Brain microvascular endothelial cell (primary cell): ENCODE measurements around the gene TACC2.
A peak's percentile ranks its signal among the peaks of the same experiment; 100 is the strongest.

Experiments
- DNase-seq: peaks from one replicate; pipeline ENCODE4 v3.0.0-alpha.2; 2020
- H3K27ac ChIP-seq: fragments of 250-450 bp; sonication (Bioruptor Pico); 2 replicates; pipeline ENCODE4 v1.5.1; 2020; ENCODE audit warnings: mild to moderate bottlenecking, moderate library complexity
- H3K27me3 ChIP-seq: fragments of 250-450 bp; sonication (Bioruptor Pico); replicated peaks from 2 replicates; pipeline ENCODE4 v1.5.1; 2020; ENCODE audit warnings: mild to moderate bottlenecking
- H3K36me3 ChIP-seq: fragments of 250-450 bp; sonication (Bioruptor Pico); replicated peaks from 2 replicates; pipeline ENCODE4 v1.5.1; 2020; ENCODE audit warnings: mild to moderate bottlenecking
- H3K4me3 ChIP-seq: 2 replicates; pipeline ENCODE4 v1.5.1; 2011; ENCODE audit warnings: low read depth, mild to moderate bottlenecking, control low read depth, low read length, moderate library complexity
- CTCF ChIP-seq: IDR thresholded peaks from 2 replicates; pipeline ENCODE4 v1.5.1; 2011; ENCODE audit warnings: low read depth, mild to moderate bottlenecking, moderate library complexity, low read length, control low read depth, inconsistent platforms; ENCODE audit errors: missing control alignments
- in situ Hi-C: cut with HindIII; loops from 2 replicates; pipeline ENCODE4 v1.10.0; 2017; ENCODE audit warnings: low sequenced_read_pairs, low pct_ligation_motif_present

Gene TACC2

DNA sequence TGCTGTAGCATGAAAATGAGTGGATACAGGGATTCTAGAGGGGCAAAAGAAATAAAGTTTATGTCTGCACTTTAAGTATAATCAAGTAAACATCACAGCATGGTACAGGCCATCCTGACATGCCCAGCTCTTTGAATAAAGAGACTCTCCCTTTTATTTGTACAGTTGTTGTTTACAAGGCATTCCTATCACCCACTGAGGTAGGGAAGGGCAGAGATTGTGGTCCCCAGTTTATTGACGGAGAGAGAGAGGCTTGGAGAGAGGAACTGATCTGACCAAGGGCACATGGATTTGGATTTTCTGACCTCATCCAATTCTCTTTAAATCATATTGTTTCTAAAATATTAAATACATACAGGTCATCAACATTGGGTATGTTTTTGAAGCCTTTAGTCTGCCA is 53.9 kb downstream of the TACC2 start:
- H3K36me3 ChIP-seq, result no peaks in the 10 kb centered on the region
- H3K27ac ChIP-seq, result no peak overlapping the region
- no peak overlapping the region for H3K4me3 ChIP-seq
- H3K27me3 ChIP-seq, result no peaks in the 10 kb centered on the region
- no peak for DNase-seq
- in situ Hi-C loops, result no loop called here
- TF ChIP-seq CTCF, result no peak

GRCh38 chr10:122044045-122044661 is 55.2 kb downstream of the TACC2 start:
- Histone ChIP-seq H3K27ac (no peak overlapping the region), H3K4me3 (no peak overlapping the region), H3K27me3 (no peaks in the 10 kb centered on the region), H3K36me3 (no peaks in the 10 kb centered on the region)
- DNase-seq, result no peak
- TF ChIP-seq CTCF, result no peak
- in situ Hi-C loops, result no loop called here

DNA sequence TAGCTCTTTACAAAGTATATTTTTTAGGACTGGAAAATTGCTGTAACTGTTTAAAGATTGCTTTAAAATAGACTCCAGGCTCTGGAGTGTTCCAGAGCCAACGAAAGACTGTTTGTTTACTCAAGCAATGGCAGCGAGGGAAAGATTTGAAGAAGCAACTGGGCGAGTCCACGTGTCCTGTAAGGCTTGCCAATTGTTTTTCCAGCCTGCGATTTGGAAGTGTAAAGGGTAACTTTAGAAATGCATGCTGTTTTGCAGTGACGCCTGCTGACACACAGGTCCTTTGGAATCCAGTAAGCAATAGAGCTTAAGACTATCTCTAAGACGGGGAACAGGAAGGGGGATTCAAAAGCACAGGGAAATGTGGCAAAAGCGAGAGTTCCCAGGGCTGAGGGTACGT is 55.8 kb downstream of the TACC2 start:
- H3K36me3 ChIP-seq, result no peaks in the 10 kb centered on the region
- no peak for TF ChIP-seq CTCF
- H3K27ac ChIP-seq, result no peak overlapping the region
- in situ Hi-C loops, result no loop called here
- no peaks in the 10 kb centered on the region for H3K27me3 ChIP-seq
- peak; percentile 17 for DNase-seq
- H3K4me3 ChIP-seq, result no peak overlapping the region

DNA sequence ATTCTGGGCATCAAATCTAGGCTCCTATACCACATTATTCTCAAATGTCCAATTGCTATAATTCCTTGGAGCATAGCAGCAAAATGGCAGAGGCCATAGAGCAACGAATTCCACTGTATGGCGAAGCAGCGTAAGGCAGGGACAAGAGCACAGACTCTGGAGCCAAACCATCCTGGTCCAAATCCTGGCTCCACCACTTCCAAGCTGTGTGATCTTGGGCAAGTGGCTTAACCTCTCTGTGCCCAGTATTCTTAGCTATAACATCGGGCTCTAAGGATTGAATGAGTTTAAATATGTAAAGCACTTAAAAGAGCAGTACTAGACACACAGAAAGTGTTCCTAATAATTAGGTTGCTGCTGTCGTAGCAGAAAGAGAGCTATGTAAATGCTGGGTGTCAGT is 56.2 kb downstream of the TACC2 start:
- no peak for TF ChIP-seq CTCF
- no peak overlapping the region for H3K27ac ChIP-seq
- in situ Hi-C loops, result no loop called here
- H3K27me3 ChIP-seq, result no peaks in the 10 kb centered on the region
- DNase-seq, result no peak
- H3K36me3 ChIP-seq, result no peaks in the 10 kb centered on the region
- no peak overlapping the region for H3K4me3 ChIP-seq

GRCh38 chr10:122047560-122047959 is 58.6 kb downstream of the TACC2 start:
- no peak overlapping the region for H3K27ac ChIP-seq
- no peaks in the 10 kb centered on the region for H3K27me3 ChIP-seq
- in situ Hi-C loops, result no loop called here
- DNase-seq, result no peak
- H3K4me3 ChIP-seq, result no peak overlapping the region
- H3K36me3 ChIP-seq, result no peaks in the 10 kb centered on the region
- no peak for TF ChIP-seq CTCF

GRCh38 chr10:122049076-122049475 is 60.1 kb downstream of the TACC2 start:
- H3K4me3 ChIP-seq, result no peak overlapping the region
- in situ Hi-C loops, result no loop called here
- no peaks in the 10 kb centered on the region for H3K27me3 ChIP-seq
- TF ChIP-seq CTCF, result no peak
- no peaks in the 10 kb centered on the region for H3K36me3 ChIP-seq
- no peak for DNase-seq
- H3K27ac ChIP-seq, result no peak overlapping the region
